Lung (tissue), 12 donors: ENCODE data around the gene IQCM. TPM values are rescaled to one million over a fixed set of nuclear protein-coding genes. Genes with fewer than 3 reads are reported as not detected.

Experiments
- ATAC-seq: fragments of 200-7000 bp; cut with Tn5 transposase; one replicate; pipeline ENCODE4 v1.9.1; 2020; ENCODE audit warnings: moderate number of reproducible peaks; ENCODE audit not compliant: insufficient read depth, low FRiP score
- DNase-seq, 3 donors: peaks; one replicate each; pipeline ENCODE4 v3.0.0-alpha.2; 2013 to 2017
- H3K27ac ChIP-seq, 2 donors: one replicate each; pipeline ENCODE4 v1.5.1; 2013; ENCODE audit warnings: mild to moderate bottlenecking in 2 of 2, moderate library complexity in 2 of 2, control low read depth in 1 of 2, inconsistent platforms in 1 of 2, low read depth in 1 of 2, low read length in 1 of 2
- H3K27me3 ChIP-seq, 3 donors: one replicate each; pipeline ENCODE4 v1.5.1; 2013; ENCODE audit warnings: low read length in 2 of 3; ENCODE audit not compliant: control insufficient read depth in 3 of 3, insufficient read depth in 3 of 3
- H3K36me3 ChIP-seq, 4 donors: one replicate each; pipeline ENCODE4 v1.5.1; 2013; ENCODE audit warnings: low read length in 4 of 4, mild to moderate bottlenecking in 1 of 4, moderate library complexity in 1 of 4; ENCODE audit not compliant: control insufficient read depth in 4 of 4, insufficient read depth in 4 of 4
- H3K4me1 ChIP-seq, 5 donors: one replicate each; pipeline ENCODE4 v1.5.1; 2013; ENCODE audit warnings: low read length in 5 of 5, mild to moderate bottlenecking in 2 of 5, moderate library complexity in 1 of 5; ENCODE audit not compliant: control insufficient read depth in 5 of 5, insufficient read depth in 5 of 5
- H3K4me3 ChIP-seq: one replicate; pipeline ENCODE4 v1.5.1; 2013; ENCODE audit warnings: mild to moderate bottlenecking, control low read depth, moderate library complexity
- H3K9ac ChIP-seq, 2 donors: one replicate each; pipeline ENCODE4 v1.5.1; 2013; ENCODE audit warnings: low read length in 2 of 2, control low read depth in 1 of 2; ENCODE audit not compliant: insufficient read depth in 1 of 2
- H3K9me3 ChIP-seq, 4 donors: one replicate each; pipeline ENCODE4 v1.5.1; 2013; ENCODE audit warnings: low read length in 3 of 4, mild to moderate bottlenecking in 1 of 4, moderate library complexity in 1 of 4; ENCODE audit not compliant: control insufficient read depth in 4 of 4, insufficient read depth in 3 of 4
- CTCF ChIP-seq: IDR thresholded peaks from 2 replicates; pipeline ENCODE4 v1.5.1; 2012; ENCODE audit warnings: mild to moderate bottlenecking; ENCODE audit errors: control extremely low read depth, extremely low read depth
- WGBS, 2 donors: extraction: QIAGEN DNeasy Blood & Tissue Kit; methylation state at CpG; one replicate each; pipeline ENCODE4 v1.1.7; 2013; 5-methylcytosine and 5-hydroxymethylcytosine counted together
- polyA plus RNA-seq, 2 donors: library from polyadenylated mRNA; stranded (reverse); fragments of 200-250 nt; gene quantifications; one replicate each; pipeline ENCODE4 v1.2.1, GENCODE V29; 2013
- total RNA-seq, 2 donors: library from RNA; depleted of rRNA in 1 of 2; stranded (reverse); fragments of >200 nt in 1 of 2; gene quantifications; one replicate each; pipeline ENCODE4 v1.2.1, GENCODE V29; 2014 to 2021
- donor health status: control.
- donor health status: control.
- donor health status: Bipolar disorder and iron deficiency.
- donor health status: healthy.
- donor health status: DM: yes; HTN: yes; CAD: no.

Gene IQCM
- total and polyA plus RNA-seq, 4 donors = not detected

GRCh38 chr4:149728444-149728843, 87.2 kb downstream of the IQCM start:
- no peaks in the 10 kb centered on the region for H3K4me1 ChIP-seq
- no peaks in the 10 kb centered on the region for H3K9me3 ChIP-seq
- H3K36me3 ChIP-seq = no peaks in the 10 kb centered on the region
- no peak overlapping the region for H3K27ac ChIP-seq
- ATAC-seq (no peak), DNase-seq (no peak)
- H3K27me3 ChIP-seq = no peaks in the 10 kb centered on the region
- H3K4me3 ChIP-seq = no peak overlapping the region
- H3K9ac ChIP-seq = no peak overlapping the region
- no peak for TF ChIP-seq CTCF
- 88 to 98% methylated on average over 1 of the region's 1 CpG for WGBS, 2 donors

GRCh38 chr4:149727663-149728062, 88.0 kb downstream of the IQCM start:
- DNase-seq (no peak), ATAC-seq (no peak)
- Histone ChIP-seq H3K9me3 (no peaks in the 10 kb centered on the region), H3K4me1 (no peaks in the 10 kb centered on the region), H3K27ac (no peak overlapping the region), H3K9ac (no peak overlapping the region), H3K4me3 (no peak overlapping the region), H3K27me3 (no peaks in the 10 kb centered on the region), H3K36me3 (no peaks in the 10 kb centered on the region)
- 33 to 45% methylated on average over 1 of the region's 1 CpG for WGBS, 2 donors
- no peak for TF ChIP-seq CTCF

GRCh38 chr4:149723065-149723464, 92.6 kb downstream of the IQCM start:
- Histone ChIP-seq H3K9ac (no peak overlapping the region), H3K9me3 (no peaks in the 10 kb centered on the region), H3K27me3 (no peaks in the 10 kb centered on the region), H3K4me1 (no peaks in the 10 kb centered on the region), H3K4me3 (no peak overlapping the region), H3K36me3 (no peaks in the 10 kb centered on the region), H3K27ac (no peak overlapping the region)
- 68 to 74% methylated on average over 2 of the region's 2 CpGs for WGBS, 2 donors
- DNase-seq (no peak), ATAC-seq (no peak)
- no peak for TF ChIP-seq CTCF

GRCh38 chr4:149719806-149720205, 95.8 kb downstream of the IQCM start:
- no peak overlapping the region for H3K27ac ChIP-seq
- no peaks in the 10 kb centered on the region for H3K4me1 ChIP-seq
- no peaks in the 10 kb centered on the region for H3K27me3 ChIP-seq
- TF ChIP-seq CTCF = no peak
- ATAC-seq (no peak), DNase-seq (no peak)
- H3K36me3 ChIP-seq = no peaks in the 10 kb centered on the region
- WGBS, 2 donors = 76 to 85% methylated on average over 1 of the region's 1 CpG
- H3K9me3 ChIP-seq = peaks cover 0 to 15% (median 0%) of the 10 kb centered on the region in 4 donors
- H3K9ac ChIP-seq = no peak overlapping the region
- no peak overlapping the region for H3K4me3 ChIP-seq
